Measurements from ENCODE around the gene PLEKHA7.

The PLEKHA7 gene

GRCh38 chr11:16744128-16744725 lies 270.0 kb downstream of the PLEKHA7 start:
- intact Hi-C loops (cut with DNase I; ENCODE audit: low total_unique reads) = no loop called here
- DNase-seq = no peak
- Histone ChIP-seq H3K4me1 (peaks cover 0 to 74% (median 43%) of the 10 kb centered on the region in 4 donors), H3K27me3 (no peaks in the 10 kb centered on the region), H3K36me3 (peaks cover 28 to 56% (median 33%) of the 10 kb centered on the region in 3 donors), H3K9me3 (no peaks in the 10 kb centered on the region), H3K4me3 (no peak overlapping the region), H3K27ac (no peak overlapping the region)
- no peak for TF ChIP-seq CTCF (IDR thresholded peaks at IDR 0.05)

- intact Hi-C loops (cut with DNase I; ENCODE audit: low total_unique reads) = no loop called here
- Histone ChIP-seq H3K4me3 (no peak overlapping the region), H3K27me3 (no peaks in the 10 kb centered on the region), H3K27ac (no peak overlapping the region), H3K36me3 (peaks cover 20 to 50% (median 27%) of the 10 kb centered on the region in 3 donors), H3K9me3 (no peaks in the 10 kb centered on the region), H3K4me1 (peaks cover 0 to 74% (median 43%) of the 10 kb centered on the region in 4 donors)
- TF ChIP-seq CTCF (IDR thresholded peaks at IDR 0.05) = no peak
- no peak for DNase-seq
Observed at GRCh38 chr11:16743478-16743877, 270.7 kb downstream of the PLEKHA7 start.

GRCh38 chr11:16741473-16741872 lies 272.7 kb downstream of the PLEKHA7 start:
- no peak for TF ChIP-seq CTCF (IDR thresholded peaks at IDR 0.05)
- Histone ChIP-seq H3K27me3 (no peaks in the 10 kb centered on the region), H3K4me3 (peak overlapping the region in 1 of 2 donors; percentile 13), H3K9me3 (no peaks in the 10 kb centered on the region), H3K36me3 (peaks cover 1 to 30% (median 7%) of the 10 kb centered on the region in 3 donors), H3K4me1 (peaks cover 0 to 72% (median 44%) of the 10 kb centered on the region in 4 donors), H3K27ac (no peak overlapping the region)
- no peak for DNase-seq
- intact Hi-C loops (cut with DNase I; ENCODE audit: low total_unique reads) = no loop called here

- peaks cover 0 to 10% (median 0%) of the 10 kb centered on the region in 3 donors for H3K36me3 ChIP-seq
- TF ChIP-seq CTCF (IDR thresholded peaks at IDR 0.05) = no peak
- intact Hi-C loops (cut with DNase I; ENCODE audit: low total_unique reads) = no loop called here
- H3K27ac ChIP-seq = peak overlapping the region; percentile 94
- peak overlapping the region; percentile 63 to 65 for H3K4me3 ChIP-seq
- H3K4me1 ChIP-seq = peaks cover 0 to 52% (median 36%) of the 10 kb centered on the region in 4 donors
- H3K27me3 ChIP-seq = no peaks in the 10 kb centered on the region
- no peaks in the 10 kb centered on the region for H3K9me3 ChIP-seq
- no peak for DNase-seq
Observed at GRCh38 chr11:16738947-16739815, 275.0 kb downstream of the PLEKHA7 start.

GRCh38 chr11:16738193-16738946 lies 275.8 kb downstream of the PLEKHA7 start, which contains the start of gene C11orf58:
Gene C11orf58 (plus strand): TSS chr11:16738647. CDS start chr11:16738779, 132 bp downstream.
- Histone ChIP-seq H3K36me3 (peaks cover 0 to 10% (median 0%) of the 10 kb centered on the region in 3 donors), H3K27me3 (no peaks in the 10 kb centered on the region), H3K9me3 (no peaks in the 10 kb centered on the region), H3K4me1 (peaks cover 0 to 44% (median 33%) of the 10 kb centered on the region in 4 donors), H3K4me3 (peak within 1 kb of the TSS; percentile 63 to 65), H3K27ac (peak within 1 kb of the TSS; percentile 94)
- TF ChIP-seq CTCF (IDR thresholded peaks at IDR 0.05) = peak in 1 of 2 experiments; percentile 15
- intact Hi-C loops (cut with DNase I; ENCODE audit: low total_unique reads) = no loop called here
- peak; percentile 98 for DNase-seq

Measured in tibial artery (tissue), 4 donors.